CD14-positive monocyte (primary cell): ENCODE results near the gene HS6ST1. TPM values are rescaled to one million over a fixed set of nuclear protein-coding genes. Genes with fewer than 3 reads are reported as not detected.

Experiments used
- DNase-seq, 3 donors: peaks; one replicate each; pipeline ENCODE4 v3.0.0-alpha.2; 2011 to 2022
- H2AFZ ChIP-seq: 2 replicates; pipeline ENCODE4 v1.6.0; 2012; ENCODE audit warnings: mild to moderate bottlenecking, low read depth, low read length, inconsistent platforms; ENCODE audit not compliant: insufficient read depth, poor library complexity, severe bottlenecking
- H3K27ac ChIP-seq, 2 donors: 1 replicate in 1 of 2; 2 replicates in 1 of 2; pipeline ENCODE4 v1.5.1; 2012 to 2013; ENCODE audit warnings: low read length in 2 of 2, control low read depth in 1 of 2, inconsistent platforms in 1 of 2, low read depth in 1 of 2, mild to moderate bottlenecking in 1 of 2
- H3K27me3 ChIP-seq, 2 donors: one replicate each; pipeline versions ENCODE4 v1.6.0 to v1.6.1; 2011 to 2013; ENCODE audit warnings: low read length in 2 of 2; ENCODE audit not compliant: control insufficient read depth in 2 of 2, insufficient read depth in 2 of 2
- H3K36me3 ChIP-seq, 2 donors: replicated peaks in 1 of 2; 1 replicate in 1 of 2; 2 replicates in 1 of 2; pipeline versions ENCODE4 v1.5.1 to v1.6.1; 2012 to 2013; ENCODE audit warnings: low read length in 2 of 2, control low read depth in 1 of 2, inconsistent platforms in 1 of 2, mild to moderate bottlenecking in 1 of 2; ENCODE audit not compliant: insufficient read depth in 2 of 2, control insufficient read depth in 1 of 2
- H3K4me1 ChIP-seq, 2 donors: 1 replicate in 1 of 2; 2 replicates in 1 of 2; pipeline versions ENCODE4 v1.5.1 to v1.6.1; 2012 to 2013; ENCODE audit warnings: low read length in 2 of 2, control low read depth in 1 of 2, inconsistent platforms in 1 of 2, mild to moderate bottlenecking in 1 of 2, moderate library complexity in 1 of 2; ENCODE audit not compliant: insufficient read depth in 2 of 2, control insufficient read depth in 1 of 2
- H3K4me2 ChIP-seq: replicated peaks from 2 replicates; pipeline ENCODE3; 2012; ENCODE audit warnings: low read length, moderate library complexity, mild to moderate bottlenecking; ENCODE audit not compliant: poor library complexity, severe bottlenecking; ENCODE audit errors: extremely low read depth
- H3K4me3 ChIP-seq, 3 experiments: fragments of 200-600 bp in 1 of 3; sonication (generic) in 1 of 3; replicated peaks in 1 of 3; 1 replicate in 2 of 3; 2 replicates in 1 of 3; pipeline ENCODE4 v1.5.1; 2011 to 2013; ENCODE audit warnings: low read length in 3 of 3, mild to moderate bottlenecking in 3 of 3, control low read depth in 2 of 3, low read depth in 2 of 3, inconsistent platforms in 1 of 3, moderate library complexity in 1 of 3
- H3K79me2 ChIP-seq: 2 replicates; pipeline ENCODE4 v1.6.0; 2012; ENCODE audit warnings: mild to moderate bottlenecking, control low read depth, inconsistent platforms, low read length, moderate library complexity; ENCODE audit not compliant: insufficient read depth
- H3K9ac ChIP-seq: 2 replicates; pipeline ENCODE4 v1.6.0; 2017; ENCODE audit warnings: low read length, mild to moderate bottlenecking; ENCODE audit not compliant: insufficient read depth, poor library complexity, severe bottlenecking
- H3K9me3 ChIP-seq, 2 donors: replicated peaks in 1 of 2; 1 replicate in 1 of 2; 2 replicates in 1 of 2; pipeline versions ENCODE4 v1.5.1 to v1.6.1; 2012 to 2013; ENCODE audit warnings: low read length in 2 of 2, control low read depth in 1 of 2; ENCODE audit not compliant: control insufficient read depth in 1 of 2, insufficient read depth in 1 of 2
- H4K20me1 ChIP-seq: 2 replicates; pipeline ENCODE4 v1.6.0; 2012; ENCODE audit warnings: mild to moderate bottlenecking, low read length, control low read depth, moderate library complexity; ENCODE audit not compliant: insufficient read depth
- H3K27ac Mint-ChIP-seq, 7 donors: one replicate each; pipeline ENCODE4 v1.8.0; 2020; ENCODE audit warnings: mild to moderate bottlenecking in 7 of 7, mixed read lengths in 7 of 7, moderate library complexity in 6 of 7, inconsistent platforms in 2 of 7
- H3K27me3 Mint-ChIP-seq, 3 donors: one replicate each; pipeline ENCODE4 v1.8.0; 2021 to 2022; ENCODE audit warnings: low read depth in 3 of 3, mild to moderate bottlenecking in 3 of 3, mixed read lengths in 3 of 3, moderate library complexity in 3 of 3, inconsistent platforms in 1 of 3
- H3K36me3 Mint-ChIP-seq, 2 donors: one replicate each; pipeline ENCODE4 v1.8.0; 2020; ENCODE audit warnings: mixed read lengths in 2 of 2, inconsistent platforms in 1 of 2, mild to moderate bottlenecking in 1 of 2
- H3K4me1 Mint-ChIP-seq: one replicate; pipeline ENCODE4 v1.8.0; 2020; ENCODE audit warnings: mild to moderate bottlenecking, mixed read lengths
- H3K4me3 Mint-ChIP-seq, 2 donors: one replicate each; pipeline ENCODE4 v1.8.0; 2020; ENCODE audit warnings: mild to moderate bottlenecking in 2 of 2, mixed read lengths in 2 of 2, moderate library complexity in 1 of 2
- H3K9me3 Mint-ChIP-seq, 7 donors: one replicate each; pipeline ENCODE4 v1.8.0; 2020 to 2022; ENCODE audit warnings: mixed read lengths in 7 of 7, mild to moderate bottlenecking in 6 of 7, moderate library complexity in 6 of 7, inconsistent platforms in 2 of 7
- CTCF ChIP-seq: fragments of 200-600 bp; IDR thresholded peaks from one replicate; pipeline ENCODE4 v1.8.0; 2022; ENCODE audit warnings: antibody characterized with exemption, mild to moderate bottlenecking
- WGBS: methylation state at CpG from one replicate; pipeline ENCODE4 v1.1.5; 2013; ENCODE audit warnings: missing lambda C conversion rate; ENCODE audit not compliant: insufficient coverage; 5-methylcytosine and 5-hydroxymethylcytosine counted together
- intact Hi-C, 2 donors: fragments of 100-400 bp; cut with micrococcal nuclease; formaldehyde crosslinking; loops; one replicate each; pipeline versions ENCODE4 v1.15.0 to v1.15.1; 2023
- polyA plus RNA-seq, 3 donors: library from polyadenylated mRNA; depleted of rRNA in 1 of 3; unstranded in 2 of 3; stranded (reverse) in 1 of 3; fragments of 300-500 nt in 2 of 3; fragments of >200 nt in 1 of 3; fragmentation: Illumina TruSeq in 2 of 3; gene quantifications; 1 replicate in 2 of 3; 2 replicates in 1 of 3; pipeline ENCODE4 v1.2.3, GENCODE V29; 2012 to 2021

Gene HS6ST1
- polyA plus RNA-seq, 3 donors, result 2.9 to 5.4 (median 4.0) TPM

DNA sequence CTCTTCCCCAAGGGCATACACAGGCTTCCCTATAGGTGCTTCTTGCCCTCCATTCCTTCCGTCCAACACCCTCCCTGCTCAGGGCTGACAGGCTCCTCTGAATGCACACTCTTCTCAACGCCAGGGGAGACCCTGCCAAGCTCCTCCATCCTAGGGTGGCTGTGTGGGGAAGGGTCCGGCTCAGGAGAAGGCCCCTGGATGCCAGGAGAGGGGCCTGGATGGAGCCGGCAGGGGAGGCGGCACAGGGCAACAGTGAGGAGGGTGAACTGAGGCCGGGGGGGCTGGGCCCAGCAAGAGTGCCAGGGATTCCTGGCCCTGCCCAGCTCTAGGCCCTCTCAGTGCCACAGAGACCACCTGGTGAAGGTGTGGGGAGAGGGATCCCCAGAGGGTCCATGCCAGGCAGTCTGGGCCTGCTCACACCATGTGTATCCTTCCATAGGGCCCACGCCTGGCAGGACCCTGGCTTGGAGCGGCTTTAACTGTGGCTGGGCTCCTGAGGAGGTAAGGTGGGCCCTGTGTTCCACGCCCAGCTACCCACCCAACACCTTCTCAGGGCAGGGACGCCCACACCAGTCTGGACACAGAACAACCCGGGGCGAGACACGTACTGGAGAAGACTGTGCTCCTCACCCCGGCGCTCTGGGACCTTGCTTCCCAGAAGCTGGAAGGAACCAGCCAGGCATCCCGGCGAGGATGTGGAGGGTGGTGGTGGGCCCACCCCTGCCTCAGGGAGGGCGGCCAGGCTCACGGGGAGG is 26.6 kb downstream of the HS6ST1 start:
- no peak overlapping the region for H3K9ac ChIP-seq
- peaks cover 14% of the 10 kb centered on the region for H3K79me2 ChIP-seq
- no peak overlapping the region for H3K27ac Mint-ChIP-seq
- peaks cover 1% of the 10 kb centered on the region for H3K4me1 Mint-ChIP-seq
- H3K36me3 Mint-ChIP-seq, result peaks cover 14 to 17% of the 10 kb centered on the region in 2 donors
- H3K27me3 ChIP-seq, result no peaks in the 10 kb centered on the region
- intact Hi-C loops, result no loop called here
- H3K4me3 Mint-ChIP-seq, result no peak overlapping the region
- no peak for DNase-seq
- no peaks in the 10 kb centered on the region for H3K36me3 ChIP-seq
- H3K27ac ChIP-seq, result no peak overlapping the region
- no peak overlapping the region for H3K4me3 ChIP-seq
- no peak for TF ChIP-seq CTCF
- 97% methylated on average over 16 of the region's 19 CpGs for WGBS
- H3K4me1 ChIP-seq, result no peaks in the 10 kb centered on the region
- no peaks in the 10 kb centered on the region for H3K9me3 ChIP-seq
- peaks cover 0 to 2% (median 0%) of the 10 kb centered on the region in 3 donors for H3K27me3 Mint-ChIP-seq
- peaks cover 0 to 1% (median 0%) of the 10 kb centered on the region in 7 donors for H3K9me3 Mint-ChIP-seq
- H2AFZ ChIP-seq, result no peak overlapping the region
- no peak overlapping the region for H3K4me2 ChIP-seq
- H4K20me1 ChIP-seq, result peaks cover 96% of the 10 kb centered on the region

DNA sequence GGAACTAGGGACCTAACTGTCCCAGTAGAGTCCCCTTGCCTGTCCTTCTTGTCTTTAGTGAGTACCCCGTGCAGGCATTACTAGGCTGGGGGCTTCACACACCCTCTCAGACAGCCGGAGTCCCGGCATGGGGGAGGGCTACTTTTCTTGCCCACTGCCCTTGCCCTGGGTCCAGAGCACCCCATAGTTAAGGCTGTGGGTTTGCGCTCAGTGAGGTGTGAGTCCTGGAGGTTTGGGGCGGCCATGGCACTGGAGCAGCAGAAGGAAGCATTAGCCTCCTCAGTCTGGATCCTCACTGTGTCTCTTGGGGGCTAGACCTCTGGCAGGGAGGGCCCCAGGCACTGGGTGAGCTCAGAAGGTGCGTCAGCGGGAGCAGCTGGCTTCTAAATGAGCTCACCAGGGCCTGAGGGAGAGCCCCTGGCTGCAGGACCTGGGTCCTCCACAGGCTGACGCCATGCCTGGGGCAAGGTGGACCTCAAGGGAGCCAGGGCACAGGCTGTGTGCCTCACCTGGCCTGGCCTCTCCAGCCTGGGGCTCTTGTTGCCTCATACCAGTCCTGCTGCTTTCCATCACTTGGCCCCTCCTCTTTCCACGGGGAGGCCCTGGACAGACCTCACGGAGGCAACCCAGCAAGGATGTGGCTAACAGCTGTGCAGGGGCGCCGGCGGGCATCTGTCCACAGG is 27.4 kb downstream of the HS6ST1 start:
- H3K9ac ChIP-seq, result no peak overlapping the region
- 70% methylated on average over 10 of the region's 13 CpGs for WGBS
- DNase-seq, result no peak
- peaks cover 14% of the 10 kb centered on the region for H3K79me2 ChIP-seq
- H2AFZ ChIP-seq, result no peak overlapping the region
- no peaks in the 10 kb centered on the region for H3K4me1 ChIP-seq
- H3K27ac ChIP-seq, result no peak overlapping the region
- intact Hi-C loops, result no loop called here
- H3K36me3 Mint-ChIP-seq, result peaks cover 14 to 18% of the 10 kb centered on the region in 2 donors
- H3K27ac Mint-ChIP-seq, result peak overlapping the region in 2 of 7 donors; percentile 41 to 61
- peaks cover 0 to 2% (median 0%) of the 10 kb centered on the region in 3 donors for H3K27me3 Mint-ChIP-seq
- H3K27me3 ChIP-seq, result no peaks in the 10 kb centered on the region
- H3K36me3 ChIP-seq, result no peaks in the 10 kb centered on the region
- no peaks in the 10 kb centered on the region for H3K9me3 ChIP-seq
- peaks cover 99% of the 10 kb centered on the region for H4K20me1 ChIP-seq
- TF ChIP-seq CTCF, result no peak
- no peak overlapping the region for H3K4me3 Mint-ChIP-seq
- peaks cover 1% of the 10 kb centered on the region for H3K4me1 Mint-ChIP-seq
- no peak overlapping the region for H3K4me2 ChIP-seq
- H3K9me3 Mint-ChIP-seq, result peaks cover 0 to 1% (median 0%) of the 10 kb centered on the region in 7 donors
- no peak overlapping the region for H3K4me3 ChIP-seq
